H1 (cell line): ENCODE data around the gene PELI2. TPM values are rescaled to one million over a fixed set of nuclear protein-coding genes. Genes with fewer than 3 reads are reported as not detected.

Experiments
- SAP30 ChIP-seq: fragments of 300-600 bp; sonication (generic); IDR thresholded peaks from 2 replicates; pipeline ENCODE4 v1.7.1; 2012; ENCODE audit warnings: low read length, moderate library complexity, mild to moderate bottlenecking, inconsistent platforms; ENCODE audit not compliant: insufficient read depth, insufficient replicate concordance
- polyA plus RNA-seq, 7 experiments: library from polyadenylated mRNA; depleted of rRNA in 3 of 7; stranded (reverse) in 5 of 7; unstranded in 2 of 7; fragments of >200 nt in 5 of 7; fragments of 200-250 nt in 2 of 7; gene quantifications; 1 replicate in 5 of 7; 2 replicates in 1 of 7; 4 replicates in 1 of 7; pipeline versions ENCODE4 v1.2.1 to v1.2.3, GENCODE V29; 2011 to 2013; ENCODE audit warnings: missing spikeins in 2 of 7, mixed read lengths in 2 of 7
- total RNA-seq: library from RNA; stranded (reverse); fragmentation: NEBNext Ultra II Directional; extraction: Animal tissue kit (Norgen Biotek cat#: 25700); gene quantifications from 2 replicates; pipeline ENCODE4 v1.2.1, GENCODE V29; 2021

The PELI2 gene
- total and polyA plus RNA-seq, 2 of the 8 experiments (the other 6 are each of a cell fraction or from before 2014, with no cell fraction given), result 14.6 to 25.7 TPM

GRCh38 chr14:56321861-56322260 is 203.7 kb downstream of the PELI2 start (continued):
- TF ChIP-seq SAP30, result no peak
